Measurements from ENCODE around the gene DVL1. TPM values are rescaled to one million over a fixed set of nuclear protein-coding genes. Genes with fewer than 3 reads are reported as not detected.

The DVL1 gene
- total and polyA plus RNA-seq, 9 of the 15 experiments (the other 6 are each of a cell fraction or from before 2014, with no cell fraction given): 0.62 to 135 (median 24.3) TPM

GRCh38 chr1:1374929-1375662, 25.9 kb upstream of the DVL1 start, which contains the start of gene AURKAIP1 (continued):
- TF ChIP-seq ZNF584 (CRISPR knock-in tag; IDR thresholded peaks at IDR 0.05; ENCODE audit: low read depth) (peak; percentile 83), EP400 (IDR thresholded peaks at IDR 0.05) (peak; percentile 94), GABPB1 (CRISPR knock-in tag; IDR thresholded peaks at IDR 0.05) (peak; percentile 100), CREBBP (IDR thresholded peaks at IDR 0.05; ENCODE audit: low read depth, low read length) (no peak), ZNF318 (IDR thresholded peaks at IDR 0.05; ENCODE audit: borderline replicate concordance in 1 of 2, low read depth in 1 of 2) (no peak), PHB (CRISPR knock-in tag; IDR thresholded peaks at IDR 0.05) (peak; percentile 63; the same call in 1 of the 2 replicates), GATAD2A (IDR thresholded peaks at IDR 0.05) (peak; percentile 93), RAD51 (IDR thresholded peaks at IDR 0.05; ENCODE audit: borderline replicate concordance, low read depth) (peak; percentile 35; the same call in 1 of the 2 replicates), CXXC5 (CRISPR knock-in tag; IDR thresholded peaks at IDR 0.05) (peak; percentile 99), MEF2D (tag; conservative IDR thresholded peaks at IDR 0.05; ENCODE audit: low read depth) (peak; percentile 42), ETS1 (conservative IDR thresholded peaks at IDR 0.05; ENCODE audit: control insufficient read depth, low read depth, low read length) (peak; percentile 91; the same call in 1 of the 2 replicates), ZNF79 (CRISPR knock-in tag; IDR thresholded peaks at IDR 0.05; ENCODE audit: low read depth) (no peak), STAT5B (CRISPR knock-in tag; IDR thresholded peaks at IDR 0.05) (no peak), RNF219 (CRISPR knock-in tag; IDR thresholded peaks at IDR 0.05) (no peak), NFATC3 (IDR thresholded peaks at IDR 0.05) (peak; percentile 44; the same call in 1 of the 2 replicates)
